HG02943 (cell line): ENCODE measurements around the gene S100A3.
"Not testable (repeated sequence)": the region's sequence is repeated elsewhere in the genome, so short reads cannot be mapped to it uniquely, and the experiment has no call there.

Experiments used
- ATAC-seq: cut with Tn5 transposase; IDR thresholded peaks from one replicate; pipeline ENCODE4 v1.9.1; 2021; ENCODE audit warnings: mild to moderate bottlenecking, low read depth, moderate library complexity; ENCODE audit not compliant: unreplicated experiment

S100A3 gene, protein sequence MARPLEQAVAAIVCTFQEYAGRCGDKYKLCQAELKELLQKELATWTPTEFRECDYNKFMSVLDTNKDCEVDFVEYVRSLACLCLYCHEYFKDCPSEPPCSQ

DNA sequence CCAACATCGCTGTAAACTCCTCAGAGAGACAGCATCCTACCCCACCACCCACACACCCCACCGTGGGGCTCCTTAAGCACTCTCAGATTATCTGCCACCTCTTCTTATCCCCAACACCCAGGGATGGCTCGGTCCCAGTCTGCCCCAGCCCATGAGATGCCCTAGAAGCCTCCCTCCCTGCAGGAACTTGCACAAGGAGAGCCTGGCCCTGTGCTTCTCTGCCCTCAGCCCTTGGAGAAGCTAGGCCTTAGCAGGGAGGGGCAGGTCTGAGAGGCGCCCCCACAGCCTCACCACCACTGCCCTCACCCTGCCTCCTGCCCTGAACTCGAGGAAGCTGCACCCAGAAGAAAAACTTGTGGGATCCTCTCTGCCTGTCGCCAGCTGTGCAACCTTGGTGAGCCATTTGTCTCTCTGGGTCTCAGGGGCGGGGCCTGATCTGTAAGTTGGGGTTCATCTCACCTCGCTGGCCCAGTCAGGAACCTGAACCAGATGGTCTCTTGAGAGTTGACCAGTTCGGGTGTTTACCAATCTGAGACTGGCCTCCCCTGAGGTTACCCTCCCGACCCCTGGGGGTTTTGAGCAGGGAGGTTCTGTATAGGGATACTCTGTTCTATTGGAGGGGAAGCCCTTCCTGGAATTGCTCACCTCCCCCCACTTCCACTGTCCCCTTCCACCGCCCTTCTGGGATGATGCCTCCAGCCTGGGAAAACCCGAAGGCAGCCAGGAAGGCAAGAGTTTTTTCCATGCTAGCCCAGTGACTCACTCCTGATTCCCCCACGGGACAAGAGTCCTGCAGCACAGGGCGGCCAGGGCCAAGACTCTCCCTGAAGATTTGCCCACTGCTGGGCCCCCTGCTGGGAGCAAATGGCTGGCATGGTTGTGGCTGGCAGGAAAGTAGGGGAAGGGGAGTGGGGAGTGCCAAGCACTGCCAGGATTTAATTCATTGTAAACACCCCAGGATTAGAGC is at the start of gene S100A3:
Gene S100A3, minus strand, starts transcription at position 537 of the 967 bp plus-strand sequence. CDS start 773 bp downstream, outside the sequence.
- ATAC-seq, result no peak

DNA sequence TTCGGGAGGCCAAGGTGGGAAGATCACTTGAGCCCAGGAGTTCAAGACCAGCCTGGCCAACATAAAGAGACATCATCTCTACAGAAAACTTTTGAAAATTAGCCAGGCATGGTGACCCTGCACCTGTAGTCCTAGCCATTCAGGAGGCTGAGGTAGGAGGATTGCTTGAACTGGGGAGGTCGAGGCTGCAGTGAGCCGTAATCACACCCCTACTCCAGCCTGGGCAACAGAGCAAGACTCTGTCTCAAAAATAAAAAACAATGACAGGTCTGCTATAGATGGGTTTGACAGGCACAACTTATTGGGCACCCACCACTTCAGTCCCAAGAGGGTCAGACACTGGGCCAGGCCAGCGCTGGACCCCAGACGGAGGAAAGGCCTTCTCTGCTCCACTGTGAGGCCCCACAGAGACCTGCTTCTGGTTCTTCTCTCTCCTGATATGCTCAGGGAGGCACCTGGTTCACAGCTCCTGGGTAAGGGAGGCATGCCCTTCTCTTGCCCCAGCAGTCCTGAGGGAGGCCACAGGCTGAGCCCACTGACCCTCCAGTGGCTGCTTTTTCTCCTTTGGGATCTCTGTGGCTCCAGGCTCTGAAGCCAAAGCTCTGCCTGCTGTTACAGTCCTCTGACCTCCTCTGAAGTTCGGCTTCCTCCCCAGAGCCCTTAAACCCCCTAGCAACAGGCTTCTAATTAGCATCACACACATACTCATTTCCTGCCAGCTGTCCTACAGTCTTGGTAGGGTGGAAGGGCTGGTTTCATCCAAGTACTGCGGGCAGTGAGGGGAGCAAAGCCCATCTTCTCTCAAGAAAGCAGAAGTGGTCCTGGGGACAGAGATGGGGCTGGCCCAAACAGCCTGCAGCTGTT is 49.5 kb upstream of the S100A3 start:
- peak; percentile 95 for ATAC-seq

DNA sequence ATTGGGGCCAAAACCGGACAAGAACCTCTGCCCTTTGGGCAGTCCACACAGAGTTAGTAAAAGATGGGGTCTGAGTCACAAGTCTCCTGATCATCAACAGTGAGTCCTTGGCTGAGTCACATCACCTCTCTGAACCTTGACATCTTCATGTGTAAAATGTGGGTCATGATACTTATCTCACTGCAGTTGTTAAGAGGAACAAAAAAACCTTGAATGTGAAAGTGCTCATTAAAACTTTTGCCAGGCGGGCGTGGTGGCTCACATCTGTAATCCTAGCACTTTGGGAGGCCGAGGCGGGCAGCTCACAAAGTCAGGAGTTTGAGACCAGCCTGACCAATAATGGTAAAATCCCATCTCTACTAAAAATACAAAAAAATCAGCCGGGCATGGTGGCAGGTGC is 48.1 kb upstream of the S100A3 start:
- no peak for ATAC-seq

DNA sequence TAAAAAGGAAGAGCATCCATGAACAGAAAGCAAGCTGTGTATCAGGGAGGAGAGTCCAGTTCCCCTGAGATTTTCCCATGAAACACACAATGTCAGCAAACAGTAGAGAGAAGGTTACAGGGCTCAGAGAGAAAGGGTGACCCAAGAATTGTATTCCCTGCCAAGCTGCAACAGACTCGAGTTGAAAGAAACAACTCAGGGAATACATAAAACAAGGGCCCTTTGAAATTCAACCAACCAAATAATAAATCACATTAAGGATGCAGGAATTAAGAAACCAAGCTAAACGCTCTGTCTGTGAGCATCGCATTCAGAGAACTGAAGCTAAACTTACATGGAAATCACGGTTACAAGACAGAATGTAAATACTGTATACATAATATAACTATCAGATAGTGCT is 43.7 kb upstream of the S100A3 start:
- ATAC-seq, result no peak

DNA sequence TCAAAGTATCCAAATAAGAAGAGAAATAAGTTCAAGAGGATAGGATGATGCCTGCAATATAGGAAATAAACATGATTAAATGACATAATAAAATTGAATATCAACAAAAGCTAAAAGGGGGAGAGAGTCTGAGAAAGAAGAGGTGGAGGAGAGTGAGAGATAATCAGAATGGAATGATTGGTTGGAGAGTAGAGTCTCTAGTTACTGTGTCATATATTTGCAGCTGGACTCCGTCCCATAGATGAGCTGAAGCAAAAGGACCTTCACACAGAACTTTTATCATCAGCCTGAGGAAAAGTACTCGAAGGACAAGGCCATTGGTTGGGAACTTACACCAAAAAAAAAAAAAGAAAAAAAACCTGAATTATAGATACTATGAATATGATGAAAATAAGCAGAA is 39.4 kb upstream of the S100A3 start:
- no peak for ATAC-seq

DNA sequence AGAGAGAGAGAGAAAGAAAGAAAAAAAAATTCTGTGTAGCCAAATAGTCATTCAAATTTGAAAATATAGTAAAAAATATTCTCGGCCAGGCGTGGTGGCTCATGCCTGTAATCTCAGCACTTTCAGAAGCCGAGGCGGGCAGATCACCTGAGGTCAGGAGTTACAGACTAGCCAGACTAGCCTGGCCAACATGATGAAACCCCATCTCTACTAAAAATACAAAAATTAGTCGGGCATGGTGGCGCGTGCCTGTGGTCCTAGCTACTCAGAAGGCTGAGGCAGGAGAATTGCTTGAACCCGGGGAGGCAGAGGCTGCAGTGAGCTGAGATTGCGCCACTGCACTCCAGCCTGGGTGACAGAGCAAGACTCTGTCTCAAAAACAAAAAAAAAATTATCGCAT is 39.0 kb upstream of the S100A3 start:
- ATAC-seq, result not testable (repeated sequence)

DNA sequence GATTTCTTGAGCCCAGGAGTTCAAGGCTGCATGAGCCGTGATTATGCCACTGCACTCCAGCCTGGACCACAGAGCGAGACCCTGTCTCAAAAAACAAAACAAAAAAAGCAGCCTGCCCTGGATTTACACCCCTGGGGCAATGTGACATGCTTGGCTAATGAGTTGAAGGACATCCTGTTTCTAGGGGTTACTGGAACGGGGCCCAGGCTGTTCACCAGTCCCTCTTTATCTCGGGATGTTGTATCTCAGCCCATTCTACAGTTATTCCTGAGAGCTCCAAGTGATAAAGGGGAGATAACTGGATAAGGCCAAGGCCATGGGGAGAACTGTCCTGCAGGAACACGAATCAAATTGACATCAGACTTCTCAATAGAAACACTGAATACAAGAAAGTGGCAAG is 38.3 kb upstream of the S100A3 start:
- no peak for ATAC-seq

DNA sequence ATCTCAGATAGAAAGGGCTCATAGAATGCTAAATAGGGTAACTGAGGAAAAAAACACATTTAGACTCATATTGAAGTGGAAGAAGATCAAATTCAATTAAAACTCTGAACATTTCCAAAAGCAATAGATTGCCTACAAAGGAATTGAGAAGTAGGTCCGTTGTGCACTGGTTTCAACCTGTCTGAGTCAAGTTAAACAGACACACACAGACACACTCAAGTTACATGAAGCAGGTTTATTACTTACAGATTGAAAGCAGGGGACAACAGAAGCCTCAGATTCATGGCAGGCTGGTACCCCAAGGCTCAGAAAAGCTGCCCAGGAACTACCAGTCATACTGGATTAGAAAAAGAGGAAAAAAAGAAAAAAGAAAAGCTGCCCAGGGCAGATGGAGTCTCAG is 37.3 kb upstream of the S100A3 start:
- no peak for ATAC-seq

DNA sequence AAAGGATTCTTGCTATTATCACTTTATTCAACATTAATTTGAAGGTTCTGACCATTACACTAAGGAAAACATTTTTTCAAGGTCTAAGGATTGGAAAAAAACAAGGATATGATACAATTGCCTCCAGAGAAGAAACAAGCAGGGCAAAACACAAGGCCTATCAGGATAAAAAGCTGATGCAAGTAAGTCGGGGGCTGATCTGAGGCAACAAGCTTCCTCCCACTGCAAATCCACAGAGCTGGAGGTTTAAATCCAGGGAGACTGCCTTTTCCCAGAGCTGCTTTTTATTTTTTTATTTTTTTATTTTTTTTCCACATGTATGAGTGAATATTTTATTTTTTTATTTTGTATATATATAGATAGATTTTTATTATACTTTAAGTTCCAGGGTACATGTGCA is 35.9 kb upstream of the S100A3 start:
- ATAC-seq, result no peak

DNA sequence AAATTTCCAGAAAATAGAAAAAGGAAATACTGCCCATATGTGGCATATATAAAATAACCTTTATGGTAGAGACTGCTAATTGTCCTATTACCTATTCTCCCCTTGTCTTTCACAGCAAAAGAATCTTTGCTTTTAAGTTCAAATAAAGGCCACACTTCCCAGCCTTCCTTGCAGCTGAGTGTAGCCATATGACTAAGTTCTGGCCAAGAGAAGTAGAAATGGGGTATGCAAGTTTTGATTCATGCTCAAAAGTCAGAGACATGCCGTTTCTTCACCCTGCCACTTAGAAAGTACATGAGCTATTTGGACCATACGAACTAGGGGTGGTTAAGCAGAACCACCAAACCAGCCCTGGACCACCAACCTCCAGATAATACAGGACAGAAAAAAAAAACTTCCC is 34.9 kb upstream of the S100A3 start:
- no peak for ATAC-seq

DNA sequence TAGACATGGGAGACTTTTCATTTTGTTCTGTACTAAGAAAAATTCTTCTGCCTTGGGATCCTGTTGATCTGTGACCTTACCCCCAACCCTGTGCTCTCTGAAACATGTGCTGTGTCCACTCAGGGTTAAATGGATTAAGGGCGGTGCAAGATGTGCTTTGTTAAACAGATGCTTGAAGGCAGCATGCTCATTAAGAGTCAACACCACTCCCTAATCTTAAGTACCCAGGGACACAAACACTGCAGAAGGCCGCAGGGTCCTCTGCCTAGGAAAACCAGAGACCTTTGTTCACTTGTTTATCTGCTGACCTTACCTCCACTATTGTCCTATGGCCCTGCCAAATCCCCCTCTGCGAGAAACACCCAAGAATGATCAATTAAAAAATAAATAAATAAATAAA is 34.5 kb upstream of the S100A3 start:
- ATAC-seq, result not testable (repeated sequence)

DNA sequence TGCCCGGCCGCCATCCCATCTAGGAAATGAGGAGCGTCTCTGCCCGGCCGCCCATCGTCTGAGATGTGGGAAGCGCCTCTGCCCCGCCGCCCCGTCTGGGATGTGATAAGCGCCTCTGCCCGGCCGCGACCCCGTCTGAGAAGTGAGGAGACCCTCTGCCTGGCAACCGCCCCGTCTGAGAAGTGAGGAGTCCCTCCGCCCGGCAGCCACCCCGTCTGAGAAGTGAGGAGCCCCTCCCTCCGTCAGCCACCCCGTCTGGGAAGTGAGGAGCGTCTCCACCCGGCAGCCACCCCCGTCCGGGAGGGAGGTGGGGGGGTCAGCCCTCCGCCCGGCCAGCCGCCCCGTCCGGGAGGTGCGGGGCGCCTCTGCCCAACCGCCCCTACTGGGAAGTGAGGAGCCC is 33.8 kb upstream of the S100A3 start:
- not testable (repeated sequence) for ATAC-seq

DNA sequence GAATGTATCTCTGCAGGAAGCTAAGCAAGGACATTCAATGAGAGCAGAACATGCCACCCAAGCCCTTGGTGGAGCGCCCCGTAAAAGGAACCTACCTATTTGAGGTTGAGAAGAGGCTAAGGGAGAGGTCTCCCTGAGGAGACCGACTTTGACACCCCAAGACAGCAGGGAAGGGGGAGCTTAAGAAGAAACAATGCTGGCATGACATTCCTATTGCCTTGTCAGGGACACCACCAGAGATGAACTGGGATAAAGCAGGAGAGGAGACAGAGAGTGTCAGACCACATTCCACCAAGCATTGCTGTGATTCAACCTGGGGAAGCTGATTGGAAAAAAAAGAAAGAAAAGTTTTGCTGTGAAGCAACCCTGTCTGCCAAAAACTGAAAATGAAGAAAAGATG is 29.9 kb upstream of the S100A3 start:
- no peak for ATAC-seq

DNA sequence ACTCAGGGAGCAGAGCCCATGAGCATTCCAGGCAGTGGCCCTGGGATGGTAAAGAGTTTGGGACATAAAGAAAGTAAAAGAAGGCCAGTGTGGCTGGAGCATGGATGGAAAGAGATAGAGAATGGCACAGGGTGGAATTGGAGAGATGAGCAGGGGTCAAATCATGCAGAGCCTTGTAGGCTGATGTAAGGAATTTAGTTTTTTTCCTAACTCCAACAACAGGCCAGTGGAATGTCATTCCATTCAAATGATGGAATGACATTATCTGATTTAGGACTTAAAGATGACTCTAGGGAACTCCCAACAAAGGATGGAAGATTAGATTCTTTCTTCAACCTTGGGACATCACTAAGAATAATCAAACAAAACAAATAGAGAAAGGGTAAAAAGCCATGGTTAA is 29.4 kb upstream of the S100A3 start:
- ATAC-seq, result no peak

DNA sequence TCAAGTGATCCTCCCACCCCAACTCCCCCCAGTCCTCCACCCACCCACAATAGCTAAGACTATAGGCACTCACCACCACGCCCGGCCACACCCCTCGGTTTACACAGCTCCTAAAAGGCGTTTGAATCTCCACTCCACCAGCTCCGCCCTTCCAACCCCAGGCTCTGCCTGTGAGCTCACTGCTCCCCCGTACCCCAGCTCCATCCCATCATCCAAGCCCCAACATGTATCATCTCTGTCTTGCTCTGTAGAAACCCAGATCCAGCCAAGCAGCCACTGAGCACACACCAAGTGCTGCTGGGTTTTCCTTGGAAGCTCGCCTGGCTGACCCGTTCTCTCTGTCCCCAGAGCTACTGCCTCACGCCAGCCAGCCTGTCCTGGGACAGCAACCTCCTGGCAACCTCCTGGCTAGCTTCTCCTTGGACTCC is 28.6 kb upstream of the S100A3 start:
- ATAC-seq, result no peak

DNA sequence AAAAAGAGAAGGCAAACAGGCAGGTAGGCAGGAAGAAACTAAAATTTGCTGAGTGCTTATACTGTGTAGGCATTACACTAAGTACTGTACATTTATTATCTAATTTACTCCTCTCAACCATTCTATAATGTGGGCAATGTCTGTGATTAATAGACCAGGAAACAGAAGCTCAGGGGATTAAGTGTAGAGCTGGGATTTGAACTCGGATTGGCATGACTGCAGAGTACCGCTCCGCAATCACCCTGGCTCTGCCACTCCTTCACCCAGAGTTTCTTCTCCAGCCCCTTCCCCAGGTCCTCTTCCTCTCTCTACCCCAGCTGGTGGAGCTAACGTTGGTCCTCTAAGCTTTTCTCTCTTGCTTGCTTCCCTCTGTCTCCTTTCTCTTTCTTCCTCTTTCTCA is 28.1 kb upstream of the S100A3 start:
- no peak for ATAC-seq

DNA sequence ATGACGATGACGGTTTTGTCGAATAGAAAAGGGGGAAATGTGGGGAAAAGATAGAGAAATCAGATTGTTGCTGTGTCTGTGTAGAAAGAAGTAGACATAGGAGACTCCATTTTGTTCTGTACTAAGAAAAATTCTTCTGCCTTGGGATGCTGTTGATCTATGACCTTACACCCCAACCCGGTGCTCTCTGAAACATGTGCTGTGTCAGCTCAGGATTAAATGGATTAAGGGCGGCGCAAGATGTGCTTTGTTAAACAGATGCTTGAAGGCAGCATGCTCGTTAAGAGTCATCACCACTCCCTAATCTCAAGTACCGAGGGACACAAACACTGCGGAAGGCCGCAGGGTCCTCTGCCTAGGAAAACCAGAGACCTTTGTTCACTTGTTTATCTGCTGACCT is 26.4 kb upstream of the S100A3 start:
- not testable (repeated sequence) for ATAC-seq

DNA sequence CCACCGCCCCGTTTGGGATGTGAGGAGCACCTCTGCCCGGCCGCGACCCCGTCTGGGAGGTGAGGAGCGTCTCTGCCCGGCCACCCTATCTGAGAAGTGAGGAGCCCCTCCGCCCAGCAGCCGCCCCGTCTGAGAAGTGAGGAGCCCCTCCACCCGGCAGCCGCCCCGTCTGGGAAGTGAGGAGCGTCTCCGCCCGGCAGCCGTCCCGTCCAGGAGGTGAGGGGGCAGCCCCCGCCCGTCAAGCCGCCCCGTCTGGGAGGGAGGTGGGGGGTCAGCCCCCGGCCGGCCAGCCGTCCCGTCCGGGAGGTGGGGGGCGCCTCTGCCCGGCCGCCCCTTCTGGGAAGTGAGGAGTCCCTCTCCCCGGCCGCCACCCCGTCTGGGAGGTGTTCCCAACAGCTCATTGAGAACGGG is 26.0 kb upstream of the S100A3 start:
- ATAC-seq, result not testable (repeated sequence)

DNA sequence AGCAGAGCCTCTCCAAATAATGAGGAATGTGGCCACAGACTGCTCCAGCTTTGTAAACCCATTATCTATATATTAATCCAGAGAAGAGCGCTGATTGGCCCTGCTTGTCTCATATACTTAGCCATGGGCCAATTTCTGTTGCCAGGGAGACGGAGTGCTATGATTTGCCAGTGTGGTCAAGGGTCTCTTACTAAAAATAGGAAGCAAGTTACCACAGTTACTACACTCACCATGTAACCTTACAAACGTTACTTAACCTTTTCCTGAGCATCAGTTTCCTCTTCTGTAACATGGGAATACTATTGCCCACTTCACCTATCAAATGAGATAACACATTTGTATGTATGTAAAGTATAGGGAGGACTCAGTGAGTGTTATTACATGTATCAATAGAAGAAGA is 24.3 kb upstream of the S100A3 start:
- no peak for ATAC-seq

DNA sequence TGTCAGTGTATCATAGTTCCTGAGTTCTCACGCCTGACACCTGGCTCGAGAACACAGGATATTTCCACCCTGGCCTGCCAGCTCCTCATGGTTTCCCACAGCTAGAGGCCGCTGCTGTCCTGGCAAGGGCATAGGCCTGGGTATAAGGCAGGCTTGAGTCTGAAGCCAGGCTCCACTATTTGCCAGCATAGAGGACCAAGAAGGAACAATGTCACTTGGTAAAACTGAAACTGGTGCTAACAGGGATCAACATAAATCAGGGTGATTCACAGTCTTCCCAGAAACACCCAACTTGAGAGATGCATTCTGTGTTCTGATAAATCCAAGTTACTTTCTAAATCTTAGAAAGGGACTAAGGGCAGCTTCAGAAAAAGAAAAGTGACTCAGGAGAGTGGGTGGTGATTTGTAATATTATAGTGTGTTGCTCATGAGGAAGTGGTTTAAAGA is 23.5 kb upstream of the S100A3 start:
- no peak for ATAC-seq

DNA sequence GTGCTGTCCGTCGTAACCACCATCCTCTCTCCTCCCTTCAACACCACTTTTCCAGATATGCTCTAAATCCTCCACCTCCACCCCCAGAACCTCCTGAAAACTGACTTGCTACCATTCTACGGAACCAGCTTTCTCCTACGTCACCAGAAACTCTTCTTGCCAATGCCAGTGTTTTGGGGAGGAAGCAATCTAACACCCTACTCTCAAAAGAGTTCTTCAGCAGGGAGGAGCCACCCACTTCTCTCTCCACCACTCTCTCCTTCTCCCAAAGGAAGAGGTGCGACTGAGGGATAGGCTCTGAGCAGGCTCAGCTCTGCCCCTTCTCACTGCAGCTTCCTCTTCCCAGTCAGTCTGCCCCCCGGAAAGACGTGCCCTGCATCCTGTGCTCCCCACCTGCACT is 22.6 kb upstream of the S100A3 start:
- no peak for ATAC-seq
